HL-60/S4 treated with retinoic acid at 250 ng/mL for 4 days and 3 days (cell line): ENCODE measurements around the gene HAP1.
"Not testable (repeated sequence)": the region's sequence is repeated elsewhere in the genome, so short reads cannot be mapped to it uniquely, and the experiment has no call there.

Source experiments
- in situ Hi-C: fragments of 300-500 bp; cut with MboI; formaldehyde crosslinking; loops from 2 replicates; pipeline ENCODE4 v1.7.0; 2022; ENCODE audit warnings: low sequenced_read_pairs

The HAP1 gene

GRCh38 chr17:41730479-41730878 lies 4.0 kb downstream of the HAP1 start:
- in situ Hi-C loops, result loop anchor here (25.0 kb wide), 1 partner anchor 382 kb away; the partner anchor contains the start of genes DHX58, HSPB9 and KAT2A

- in situ Hi-C loops, result loop anchor here (25.0 kb wide), 1 partner anchor 384 kb away; the partner anchor contains the start of genes DHX58, HSPB9 and KAT2A
Observed at GRCh38 chr17:41728056-41728455, 6.4 kb downstream of the HAP1 start.

- in situ Hi-C loops, result loop anchor here (25.0 kb wide), 1 partner anchor 387 kb away; the partner anchor contains the start of genes DHX58, HSPB9 and KAT2A
Observed at GRCh38 chr17:41725134-41725533, 9.3 kb downstream of the HAP1 start.

GRCh38 chr17:41724476-41725050 lies 9.9 kb downstream of the HAP1 start:
- in situ Hi-C loops, result loop anchor here (25.0 kb wide), 1 partner anchor 388 kb away; the partner anchor contains the start of genes DHX58, HSPB9 and KAT2A

- in situ Hi-C loops, result no loop called here
Observed at GRCh38 chr17:41723801-41724475, 10.5 kb downstream of the HAP1 start.

GRCh38 chr17:41722231-41722630 lies 12.2 kb downstream of the HAP1 start:
- in situ Hi-C loops, result no loop called here

- in situ Hi-C loops, result no loop called here
Observed at GRCh38 chr17:41718287-41718645, 16.2 kb downstream of the HAP1 start.

- in situ Hi-C loops, result no loop called here
Observed at GRCh38 chr17:41717408-41718286, 16.8 kb downstream of the HAP1 start.

GRCh38 chr17:41711669-41712400 lies 22.6 kb downstream of the HAP1 start, which contains the start of gene GAST:
GAST (plus strand) TSS chr17:41712331; CDS start chr17:41715437, 3,106 bp downstream.
- in situ Hi-C loops, result no loop called here

GRCh38 chr17:41710472-41711090 lies 23.9 kb downstream of the HAP1 start:
- in situ Hi-C loops, result no loop called here

- in situ Hi-C loops, result no loop called here
Observed at GRCh38 chr17:41707803-41708669, 26.4 kb downstream of the HAP1 start.

GRCh38 chr17:41705271-41705991 lies 29.0 kb downstream of the HAP1 start:
- in situ Hi-C loops, result no loop called here

- in situ Hi-C loops, result no loop called here
Observed at GRCh38 chr17:41702712-41703111, 31.7 kb downstream of the HAP1 start.

- in situ Hi-C loops, result not testable (repeated sequence)
Observed at GRCh38 chr17:41700843-41701242, 33.6 kb downstream of the HAP1 start.

- in situ Hi-C loops, result no loop called here
Observed at GRCh38 chr17:41697122-41697962, 37.1 kb downstream of the HAP1 start.

GRCh38 chr17:41695954-41696757 lies 38.3 kb downstream of the HAP1 start:
- in situ Hi-C loops, result no loop called here

GRCh38 chr17:41695134-41695661 lies 39.2 kb downstream of the HAP1 start:
- in situ Hi-C loops, result no loop called here
